ENCODE results near the gene RIMKLB. TPM values are rescaled to one million over a fixed set of nuclear protein-coding genes. Genes with fewer than 3 reads are reported as not detected.

RIMKLB gene
- total RNA-seq, 1 donor from 2014 or later, result 44.7 TPM

- Histone ChIP-seq H3K9me3 (no peaks in the 10 kb centered on the region), H3K27ac (no peak overlapping the region), H3K4me1 (no peaks in the 10 kb centered on the region), H3K36me3 (no peaks in the 10 kb centered on the region), H3K27me3 (no peaks in the 10 kb centered on the region), H3K4me3 (no peak overlapping the region)
- DNase-seq (ENCODE audit: extremely low spot score in 2 of 2), result no peak
- intact Hi-C loops (cut with DNase I), result loop anchor here (5.0 kb wide), 1 partner anchor 145 kb away; no protein-coding TSS in a partner anchor
- TF ChIP-seq POLR2AphosphoS5 (IDR thresholded peaks at IDR 0.05; ENCODE audit: insufficient read depth in 1 of 2, low read depth in 1 of 2) (no peak), POLR2A (IDR thresholded peaks at IDR 0.05) (no peak), CTCF (IDR thresholded peaks at IDR 0.05) (no peak)
Observed at GRCh38 chr12:8827551-8828256, 129.9 kb downstream of the RIMKLB start.

GRCh38 chr12:8828257-8829124, 130.7 kb downstream of the RIMKLB start:
- H3K36me3 ChIP-seq, result no peaks in the 10 kb centered on the region
- no peaks in the 10 kb centered on the region for H3K4me1 ChIP-seq
- TF ChIP-seq POLR2AphosphoS5 (IDR thresholded peaks at IDR 0.05; ENCODE audit: insufficient read depth in 1 of 2, low read depth in 1 of 2), result no peak
- TF ChIP-seq POLR2A (IDR thresholded peaks at IDR 0.05), result no peak
- TF ChIP-seq CTCF (IDR thresholded peaks at IDR 0.05), result no peak
- H3K4me3 ChIP-seq, result no peak overlapping the region
- no peak for DNase-seq (ENCODE audit: extremely low spot score in 2 of 2)
- H3K9me3 ChIP-seq, result no peaks in the 10 kb centered on the region
- H3K27me3 ChIP-seq, result no peaks in the 10 kb centered on the region
- intact Hi-C loops (cut with DNase I), result loop anchor here (5.0 kb wide), 1 partner anchor 146 kb away; no protein-coding TSS in a partner anchor
- no peak overlapping the region for H3K27ac ChIP-seq

GRCh38 chr12:8829125-8829518, 131.3 kb downstream of the RIMKLB start:
- no peak for DNase-seq (ENCODE audit: extremely low spot score in 2 of 2)
- intact Hi-C loops (cut with DNase I), result loop anchor here (5.0 kb wide), 1 partner anchor 147 kb away; no protein-coding TSS in a partner anchor
- Histone ChIP-seq H3K27ac (no peak overlapping the region), H3K27me3 (no peaks in the 10 kb centered on the region), H3K9me3 (no peaks in the 10 kb centered on the region), H3K36me3 (no peaks in the 10 kb centered on the region), H3K4me3 (no peak overlapping the region), H3K4me1 (no peaks in the 10 kb centered on the region)
- TF ChIP-seq POLR2A (IDR thresholded peaks at IDR 0.05) (no peak), POLR2AphosphoS5 (IDR thresholded peaks at IDR 0.05; ENCODE audit: insufficient read depth in 1 of 2, low read depth in 1 of 2) (no peak), CTCF (IDR thresholded peaks at IDR 0.05) (no peak)

GRCh38 chr12:8829621-8830020, 131.8 kb downstream of the RIMKLB start:
- TF ChIP-seq CTCF (IDR thresholded peaks at IDR 0.05) (no peak), POLR2AphosphoS5 (IDR thresholded peaks at IDR 0.05; ENCODE audit: insufficient read depth in 1 of 2, low read depth in 1 of 2) (no peak), POLR2A (IDR thresholded peaks at IDR 0.05) (no peak)
- Histone ChIP-seq H3K27me3 (no peaks in the 10 kb centered on the region), H3K36me3 (no peaks in the 10 kb centered on the region), H3K27ac (no peak overlapping the region), H3K9me3 (no peaks in the 10 kb centered on the region), H3K4me1 (no peaks in the 10 kb centered on the region), H3K4me3 (no peak overlapping the region)
- DNase-seq (ENCODE audit: extremely low spot score in 2 of 2), result no peak
- intact Hi-C loops (cut with DNase I), result loop anchor here (5.0 kb wide), 1 partner anchor 147 kb away; no protein-coding TSS in a partner anchor

Measured in vagina (tissue), 2 donors.